ENCODE data around the gene SIX6. TPM values are rescaled to one million over a fixed set of nuclear protein-coding genes. Genes with fewer than 3 reads are reported as not detected.

SIX6 gene
- total RNA-seq, 1 donor from 2014 or later, result not detected

DNA sequence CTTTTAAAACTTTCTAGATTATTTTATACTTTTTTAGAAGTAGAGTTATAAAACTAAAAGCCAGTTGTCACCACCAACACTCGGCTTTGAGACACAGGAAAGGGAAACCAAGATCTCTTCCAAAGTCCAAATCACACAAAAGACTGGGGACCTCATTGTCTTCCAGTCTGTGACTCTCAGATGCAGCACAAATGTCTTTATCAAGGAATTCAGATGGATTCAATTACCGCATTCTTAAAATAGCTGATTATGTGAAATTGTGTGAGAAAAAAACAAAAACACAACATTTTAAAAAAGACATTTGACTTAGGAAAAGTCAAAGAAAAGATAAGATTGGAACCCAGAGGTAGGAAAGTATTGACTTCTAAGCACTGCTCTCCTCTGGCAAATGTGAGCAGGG lies 3.5 kb upstream of the SIX6 start:
- DNase-seq, result no peak
- peaks cover 26% of the 10 kb centered on the region for H3K27me3 Mint-ChIP-seq (ENCODE audit: unreplicated experiment)

GRCh38 chr14:60506010-60506409 lies 2.9 kb upstream of the SIX6 start:
- TF ChIP-seq CTCF (IDR thresholded peaks at IDR 0.05; ENCODE audit: partially characterized antibody, unreplicated experiment), result no peak
- Mint-ChIP-seq H3K27me3 (ENCODE audit: unreplicated experiment) (peaks cover 28% of the 10 kb centered on the region), H3K36me3 (ENCODE audit: unreplicated experiment) (no peaks in the 10 kb centered on the region), H3K9me3 (ENCODE audit: unreplicated experiment) (peaks cover 11% of the 10 kb centered on the region), H3K4me3 (ENCODE audit: unreplicated experiment) (no peak overlapping the region), H3K4me1 (ENCODE audit: low read depth, unreplicated experiment) (peaks cover 14% of the 10 kb centered on the region), H3K27ac (ENCODE audit: unreplicated experiment) (no peak overlapping the region)
- no peak for DNase-seq

More for the DNA sequence above, 3.5 kb upstream of the SIX6 start:
- Mint-ChIP-seq H3K27ac (ENCODE audit: unreplicated experiment) (no peak overlapping the region), H3K4me1 (ENCODE audit: low read depth, unreplicated experiment) (peaks cover 14% of the 10 kb centered on the region), H3K36me3 (ENCODE audit: unreplicated experiment) (no peaks in the 10 kb centered on the region), H3K4me3 (ENCODE audit: unreplicated experiment) (no peak overlapping the region), H3K9me3 (ENCODE audit: unreplicated experiment) (peaks cover 11% of the 10 kb centered on the region)
- no peak for TF ChIP-seq CTCF (IDR thresholded peaks at IDR 0.05; ENCODE audit: partially characterized antibody, unreplicated experiment)

- no peak overlapping the region for H3K27ac Mint-ChIP-seq (ENCODE audit: unreplicated experiment)
- no peaks in the 10 kb centered on the region for H3K36me3 Mint-ChIP-seq (ENCODE audit: unreplicated experiment)
- H3K4me1 Mint-ChIP-seq (ENCODE audit: low read depth, unreplicated experiment), result peaks cover 14% of the 10 kb centered on the region
- DNase-seq, result no peak
- no peak for TF ChIP-seq CTCF (IDR thresholded peaks at IDR 0.05; ENCODE audit: partially characterized antibody, unreplicated experiment)
- peaks cover 29% of the 10 kb centered on the region for H3K27me3 Mint-ChIP-seq (ENCODE audit: unreplicated experiment)
- H3K4me3 Mint-ChIP-seq (ENCODE audit: unreplicated experiment), result peak overlapping the region; percentile 30
- peaks cover 11% of the 10 kb centered on the region for H3K9me3 Mint-ChIP-seq (ENCODE audit: unreplicated experiment)
Observed at GRCh38 chr14:60506462-60506984, 2.4 kb upstream of the SIX6 start.

DNA sequence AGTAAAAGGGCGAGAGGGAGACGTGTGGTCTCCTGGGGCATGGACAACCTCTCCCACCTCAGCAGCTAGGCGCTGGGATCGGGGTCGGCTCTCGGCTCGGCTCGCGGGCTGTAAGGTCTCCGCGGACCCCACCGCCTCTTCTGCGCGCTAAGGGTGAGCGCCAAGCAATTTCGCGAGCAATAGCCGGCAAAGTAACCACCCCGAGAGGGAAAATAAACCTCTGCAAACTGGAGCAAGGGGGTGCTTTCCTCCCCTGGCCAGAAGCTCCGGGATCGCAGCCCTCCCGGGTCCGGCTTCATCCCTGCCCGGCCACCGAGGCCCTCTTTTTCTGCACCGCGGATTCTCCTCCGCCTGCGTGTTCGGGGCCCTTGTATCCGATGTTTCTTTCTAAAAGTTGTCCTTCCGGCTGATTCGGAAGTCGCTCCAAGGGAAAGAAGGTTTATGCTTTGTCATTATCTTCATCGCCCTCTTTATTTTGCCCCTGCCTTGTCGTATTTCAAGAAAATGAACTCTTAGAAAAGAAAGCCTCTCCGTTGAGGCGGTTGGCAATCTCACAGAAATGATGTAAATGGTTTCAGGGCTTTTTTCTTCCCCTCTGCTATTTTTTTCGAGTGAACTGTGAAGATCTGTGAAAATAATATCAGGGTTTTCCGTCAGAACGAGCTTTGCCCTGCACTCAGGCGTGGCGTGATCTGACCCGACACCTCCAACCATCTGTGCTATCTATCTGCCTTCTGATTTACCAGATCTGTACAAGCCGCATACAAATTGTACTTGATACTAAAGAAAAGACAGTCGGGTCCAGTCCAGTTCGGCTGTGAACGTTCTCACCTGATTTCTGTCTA lies 1.7 kb upstream of the SIX6 start:
- H3K27me3 Mint-ChIP-seq (ENCODE audit: unreplicated experiment), result peaks cover 34% of the 10 kb centered on the region
- H3K27ac Mint-ChIP-seq (ENCODE audit: unreplicated experiment), result peak overlapping the region; percentile 40
- no peak for DNase-seq
- peak overlapping the region; percentile 79 for H3K4me3 Mint-ChIP-seq (ENCODE audit: unreplicated experiment)
- peaks cover 14% of the 10 kb centered on the region for H3K4me1 Mint-ChIP-seq (ENCODE audit: low read depth, unreplicated experiment)
- no peak for TF ChIP-seq CTCF (IDR thresholded peaks at IDR 0.05; ENCODE audit: partially characterized antibody, unreplicated experiment)
- no peaks in the 10 kb centered on the region for H3K36me3 Mint-ChIP-seq (ENCODE audit: unreplicated experiment)
- peaks cover 11% of the 10 kb centered on the region for H3K9me3 Mint-ChIP-seq (ENCODE audit: unreplicated experiment)

- no peaks in the 10 kb centered on the region for H3K36me3 Mint-ChIP-seq (ENCODE audit: unreplicated experiment)
- H3K4me1 Mint-ChIP-seq (ENCODE audit: low read depth, unreplicated experiment), result peaks cover 14% of the 10 kb centered on the region
- DNase-seq, result no peak
- peaks cover 34% of the 10 kb centered on the region for H3K27me3 Mint-ChIP-seq (ENCODE audit: unreplicated experiment)
- H3K4me3 Mint-ChIP-seq (ENCODE audit: unreplicated experiment), result peak overlapping the region; percentile 79
- H3K9me3 Mint-ChIP-seq (ENCODE audit: unreplicated experiment), result peaks cover 11% of the 10 kb centered on the region
- no peak for TF ChIP-seq CTCF (IDR thresholded peaks at IDR 0.05; ENCODE audit: partially characterized antibody, unreplicated experiment)
- no peak overlapping the region for H3K27ac Mint-ChIP-seq (ENCODE audit: unreplicated experiment)
Observed at GRCh38 chr14:60508363-60508706, 611 bp upstream of the SIX6 start.

Data from glutamatergic neuron (in vitro differentiated cells).